ENCODE results near the gene SCP2. TPM values are rescaled to one million over a fixed set of nuclear protein-coding genes. Genes with fewer than 3 reads are reported as not detected.
"Not testable (repeated sequence)": the region's sequence is repeated elsewhere in the genome, so short reads cannot be mapped to it uniquely, and the experiment has no call there.

Gene SCP2
- total RNA-seq, 1 experiment from 2014 or later = 73.2 TPM

- peaks cover 4% of the 10 kb centered on the region for H3K4me1 ChIP-seq (ENCODE audit: insufficient read depth, low read length, poor library complexity, severe bottlenecking)
- DNase-seq (ENCODE audit: low spot score) = no peak
- no TSS peak for BruUV-seq (replicated peaks)
- TF ChIP-seq EZH2 (IDR thresholded peaks at IDR 0.05; ENCODE audit: borderline replicate concordance, low read depth, low read length, poor library complexity, severe bottlenecking) = no peak
- TF ChIP-seq CTCF (conservative IDR thresholded peaks at IDR 0.05; ENCODE audit: low read depth, low read length) = no peak
- POLR2A ChIA-PET (ENCODE audit: low non-redundant PET) = no interaction called here
- peaks cover 3% of the 10 kb centered on the region for H3K9me3 ChIP-seq (ENCODE audit: low read depth, low read length, poor library complexity, severe bottlenecking)
- intact Hi-C loops (cut with micrococcal nuclease; ENCODE audit: unreplicated experiment) = no loop called here
- no peak overlapping the region for H3K27ac ChIP-seq (ENCODE audit: low read depth, low read length, poor library complexity, severe bottlenecking)
- no peaks in the 10 kb centered on the region for H3K27me3 ChIP-seq (replicated peaks; ENCODE audit: insufficient read depth, low read depth, low read length, poor library complexity)
- no peaks in the 10 kb centered on the region for H3K36me3 ChIP-seq (ENCODE audit: insufficient read depth, low read length, poor library complexity, severe bottlenecking)
- H3K4me3 ChIP-seq (ENCODE audit: low read depth, low read length, poor library complexity, severe bottlenecking) = no peak overlapping the region
- CTCF ChIA-PET = no interaction called here
These were observed 17.5 kb downstream of the SCP2 start for GRCh38 chr1:52944566-52944965.

- no peaks in the 10 kb centered on the region for H3K36me3 ChIP-seq (ENCODE audit: insufficient read depth, low read length, poor library complexity, severe bottlenecking)
- H3K27ac ChIP-seq (ENCODE audit: low read depth, low read length, poor library complexity, severe bottlenecking) = no peak overlapping the region
- TF ChIP-seq EZH2 (IDR thresholded peaks at IDR 0.05; ENCODE audit: borderline replicate concordance, low read depth, low read length, poor library complexity, severe bottlenecking) (no peak), CTCF (conservative IDR thresholded peaks at IDR 0.05; ENCODE audit: low read depth, low read length) (no peak)
- ChIA-PET POLR2A (ENCODE audit: low non-redundant PET) (no interaction called here), CTCF (no interaction called here)
- no peak for DNase-seq (ENCODE audit: low spot score)
- no TSS peak for BruUV-seq (replicated peaks)
- H3K4me3 ChIP-seq (ENCODE audit: low read depth, low read length, poor library complexity, severe bottlenecking) = no peak overlapping the region
- intact Hi-C loops (cut with micrococcal nuclease; ENCODE audit: unreplicated experiment) = no loop called here
- peaks cover 3% of the 10 kb centered on the region for H3K9me3 ChIP-seq (ENCODE audit: low read depth, low read length, poor library complexity, severe bottlenecking)
- peaks cover 4% of the 10 kb centered on the region for H3K4me1 ChIP-seq (ENCODE audit: insufficient read depth, low read length, poor library complexity, severe bottlenecking)
- H3K27me3 ChIP-seq (replicated peaks; ENCODE audit: insufficient read depth, low read depth, low read length, poor library complexity) = no peaks in the 10 kb centered on the region
These were observed 20.4 kb downstream of the SCP2 start for GRCh38 chr1:52947490-52947889.

- H3K27me3 ChIP-seq (replicated peaks; ENCODE audit: insufficient read depth, low read depth, low read length, poor library complexity); intact Hi-C loops (cut with micrococcal nuclease; ENCODE audit: unreplicated experiment); H3K27ac ChIP-seq (ENCODE audit: low read depth, low read length, poor library complexity, severe bottlenecking); H3K36me3 ChIP-seq (ENCODE audit: insufficient read depth, low read length, poor library complexity, severe bottlenecking); BruUV-seq (replicated peaks); CTCF ChIA-PET; H3K4me3 ChIP-seq (ENCODE audit: low read depth, low read length, poor library complexity, severe bottlenecking); H3K4me1 ChIP-seq (ENCODE audit: insufficient read depth, low read length, poor library complexity, severe bottlenecking); DNase-seq (ENCODE audit: low spot score); H3K9me3 ChIP-seq (ENCODE audit: low read depth, low read length, poor library complexity, severe bottlenecking); POLR2A ChIA-PET (ENCODE audit: low non-redundant PET): not testable (repeated sequence)
These were observed 22.5 kb downstream of the SCP2 start for GRCh38 chr1:52949602-52950001.

GRCh38 chr1:52952112-52952511, 25.0 kb downstream of the SCP2 start:
- intact Hi-C loops (cut with micrococcal nuclease; ENCODE audit: unreplicated experiment) = no loop called here
- H3K9me3 ChIP-seq (ENCODE audit: low read depth, low read length, poor library complexity, severe bottlenecking) = peaks cover 3% of the 10 kb centered on the region
- ChIA-PET POLR2A (ENCODE audit: low non-redundant PET) (no interaction called here), CTCF (no interaction called here)
- peaks cover 22% of the 10 kb centered on the region for H3K4me1 ChIP-seq (ENCODE audit: insufficient read depth, low read length, poor library complexity, severe bottlenecking)
- H3K27ac ChIP-seq (ENCODE audit: low read depth, low read length, poor library complexity, severe bottlenecking) = no peak overlapping the region
- H3K4me3 ChIP-seq (ENCODE audit: low read depth, low read length, poor library complexity, severe bottlenecking) = no peak overlapping the region
- TF ChIP-seq CTCF (conservative IDR thresholded peaks at IDR 0.05; ENCODE audit: low read depth, low read length) (no peak), EZH2 (IDR thresholded peaks at IDR 0.05; ENCODE audit: borderline replicate concordance, low read depth, low read length, poor library complexity, severe bottlenecking) (no peak)
- no TSS peak for BruUV-seq (replicated peaks)
- H3K27me3 ChIP-seq (replicated peaks; ENCODE audit: insufficient read depth, low read depth, low read length, poor library complexity) = no peaks in the 10 kb centered on the region
- DNase-seq (ENCODE audit: low spot score) = no peak
- no peaks in the 10 kb centered on the region for H3K36me3 ChIP-seq (ENCODE audit: insufficient read depth, low read length, poor library complexity, severe bottlenecking)

Data from A673 (cell line).